Muscle layer of colon (tissue), 2 donors: ENCODE results near the gene CELA2A.
"Not testable (repeated sequence)": the region's sequence is repeated elsewhere in the genome, so short reads cannot be mapped to it uniquely, and the experiment has no call there.

Source experiments
- H3K27ac ChIP-seq: one replicate; pipeline ENCODE4 v1.7.0; 2013; ENCODE audit warnings: low read depth, mild to moderate bottlenecking, low read length, moderate library complexity
- H3K27me3 ChIP-seq, 2 donors: one replicate each; pipeline ENCODE4 v1.7.0; 2013; ENCODE audit warnings: low read length in 2 of 2, mild to moderate bottlenecking in 2 of 2; ENCODE audit not compliant: insufficient read depth in 2 of 2, control insufficient read depth in 1 of 2
- H3K36me3 ChIP-seq: one replicate; pipeline ENCODE4 v1.7.0; 2013; ENCODE audit warnings: mild to moderate bottlenecking, low read length; ENCODE audit not compliant: insufficient read depth
- H3K4me1 ChIP-seq: one replicate; pipeline ENCODE4 v1.7.0; 2013; ENCODE audit warnings: mild to moderate bottlenecking, low read length; ENCODE audit not compliant: insufficient read depth
- H3K4me3 ChIP-seq, 2 donors: one replicate each; pipeline ENCODE4 v1.7.0; 2013; ENCODE audit warnings: low read length in 2 of 2, low read depth in 1 of 2, mild to moderate bottlenecking in 1 of 2, moderate library complexity in 1 of 2
- H3K9ac ChIP-seq: one replicate; pipeline ENCODE4 v1.7.0; 2013; ENCODE audit warnings: low read length
- H3K9me3 ChIP-seq: one replicate; pipeline ENCODE4 v1.7.0; 2013; ENCODE audit warnings: mild to moderate bottlenecking, low read length
- donor health status: abdominal sarcoma.
- donor health status: Adenocarcinoma of cecum.

Gene CELA2A

DNA sequence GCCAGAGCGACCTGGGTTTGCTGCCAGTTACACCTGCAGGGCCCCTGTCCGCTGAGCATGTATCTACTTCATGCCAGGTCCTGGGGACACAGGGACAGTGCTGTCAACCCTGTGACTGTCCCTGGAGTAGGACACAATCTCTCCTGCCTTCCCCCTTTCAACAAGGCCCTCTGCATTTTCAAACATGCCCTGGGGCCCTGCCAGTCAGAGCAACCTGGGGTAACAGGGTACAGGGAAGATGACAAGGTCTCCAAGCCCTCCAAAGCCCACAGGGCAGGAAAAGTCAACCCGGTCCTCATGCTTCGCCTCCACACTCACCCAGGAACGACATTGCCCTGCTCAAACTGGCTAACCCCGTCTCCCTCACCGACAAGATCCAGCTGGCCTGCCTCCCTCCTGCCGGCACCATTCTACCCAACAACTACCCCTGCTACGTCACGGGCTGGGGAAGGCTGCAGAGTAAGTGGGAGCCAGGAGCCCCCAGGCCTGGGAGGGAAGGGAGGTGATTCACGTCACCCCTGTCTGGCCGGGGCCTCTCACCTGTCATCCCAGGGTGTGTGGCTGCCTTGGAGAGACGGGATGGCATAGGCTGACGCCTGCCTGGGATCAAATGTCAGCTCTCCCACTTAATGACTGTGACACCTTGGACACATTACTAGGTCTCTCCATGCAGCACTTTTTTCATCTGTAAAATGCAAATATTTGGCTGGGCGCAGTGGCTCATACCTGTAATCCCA, 6.7 kb downstream of the CELA2A start:
- not testable (repeated sequence) for H3K9ac ChIP-seq, H3K27me3 ChIP-seq, H3K27ac ChIP-seq, H3K4me1 ChIP-seq, H3K9me3 ChIP-seq, H3K36me3 ChIP-seq, H3K4me3 ChIP-seq

DNA sequence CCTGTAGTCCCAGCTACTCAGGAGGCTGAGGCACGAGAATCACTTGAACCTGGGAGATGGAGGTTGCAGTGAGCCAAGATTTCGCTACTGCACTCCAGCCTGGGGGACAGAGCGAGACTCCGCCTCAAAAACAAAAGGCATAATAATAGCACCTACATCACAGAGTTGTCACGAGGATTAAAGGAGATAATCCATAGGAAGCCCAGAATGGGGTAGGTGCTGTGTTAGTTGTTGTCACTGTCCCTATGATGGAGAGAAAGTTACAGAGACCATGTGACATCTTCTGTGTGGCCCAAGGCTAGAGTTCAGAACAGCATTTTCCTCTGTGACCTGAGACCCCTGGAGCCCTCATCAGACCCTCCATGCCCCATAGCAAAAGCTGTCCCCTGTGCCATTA, 7.4 kb downstream of the CELA2A start:
- not testable (repeated sequence) for H3K27ac ChIP-seq, H3K36me3 ChIP-seq, H3K4me3 ChIP-seq, H3K9me3 ChIP-seq, H3K4me1 ChIP-seq, H3K27me3 ChIP-seq, H3K9ac ChIP-seq

DNA sequence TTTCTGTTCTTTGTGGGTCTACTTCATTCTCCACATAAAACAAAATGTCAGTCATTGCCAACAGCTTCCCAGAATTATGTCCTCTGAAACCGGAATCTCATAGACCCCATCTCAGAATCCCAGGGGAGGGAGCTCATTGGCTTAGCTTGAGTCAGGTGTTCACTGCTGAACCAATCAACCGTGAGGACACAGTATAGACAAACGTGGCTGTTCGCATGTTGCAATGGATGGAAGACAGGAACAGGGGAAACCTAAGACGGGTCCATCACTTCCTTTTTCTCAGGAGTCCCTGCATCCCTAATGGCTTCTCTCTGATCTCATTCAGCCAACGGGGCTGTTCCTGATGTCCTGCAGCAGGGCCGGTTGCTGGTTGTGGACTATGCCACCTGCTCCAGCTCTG, 9.1 kb downstream of the CELA2A start:
- H3K27ac ChIP-seq = no peak overlapping the region

DNA sequence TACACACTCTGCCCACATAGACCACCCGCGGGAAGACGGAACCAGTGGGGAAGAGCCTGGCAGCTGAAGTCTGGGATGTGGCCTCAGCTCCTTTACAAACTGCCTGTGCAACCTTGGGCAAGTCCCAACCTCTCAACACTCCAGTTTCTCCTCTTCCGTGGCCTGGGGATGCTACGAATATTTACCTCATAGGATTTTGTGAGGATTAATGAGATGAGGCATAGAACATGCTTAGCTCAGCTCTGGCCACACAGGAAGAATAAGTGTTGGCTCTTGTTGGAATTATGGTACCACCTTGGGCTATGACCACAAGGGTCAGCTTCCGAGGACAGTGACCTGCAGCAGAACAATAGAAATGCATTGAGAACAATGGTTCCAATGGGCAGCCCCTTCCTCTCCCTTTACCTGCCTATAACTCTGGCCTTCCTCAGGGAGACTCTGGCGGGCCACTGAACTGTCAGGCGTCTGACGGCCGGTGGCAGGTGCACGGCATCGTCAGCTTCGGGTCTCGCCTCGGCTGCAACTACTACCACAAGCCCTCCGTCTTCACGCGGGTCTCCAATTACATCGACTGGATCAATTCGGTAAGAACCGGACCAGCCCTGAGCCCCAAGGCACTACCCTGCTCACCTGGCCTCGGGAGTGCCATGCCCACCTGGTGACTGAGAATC, 10.6 kb downstream of the CELA2A start:
- H3K9me3 ChIP-seq, H3K27me3 ChIP-seq, H3K9ac ChIP-seq, H3K27ac ChIP-seq, H3K4me3 ChIP-seq, H3K4me1 ChIP-seq, H3K36me3 ChIP-seq: not testable (repeated sequence)

More for the DNA sequence above, 9.1 kb downstream of the CELA2A start:
- Histone ChIP-seq H3K4me3 (no peak overlapping the region), H3K36me3 (no peaks in the 10 kb centered on the region), H3K27me3 (no peaks in the 10 kb centered on the region), H3K4me1 (no peaks in the 10 kb centered on the region), H3K9me3 (no peaks in the 10 kb centered on the region), H3K9ac (no peak overlapping the region)

DNA sequence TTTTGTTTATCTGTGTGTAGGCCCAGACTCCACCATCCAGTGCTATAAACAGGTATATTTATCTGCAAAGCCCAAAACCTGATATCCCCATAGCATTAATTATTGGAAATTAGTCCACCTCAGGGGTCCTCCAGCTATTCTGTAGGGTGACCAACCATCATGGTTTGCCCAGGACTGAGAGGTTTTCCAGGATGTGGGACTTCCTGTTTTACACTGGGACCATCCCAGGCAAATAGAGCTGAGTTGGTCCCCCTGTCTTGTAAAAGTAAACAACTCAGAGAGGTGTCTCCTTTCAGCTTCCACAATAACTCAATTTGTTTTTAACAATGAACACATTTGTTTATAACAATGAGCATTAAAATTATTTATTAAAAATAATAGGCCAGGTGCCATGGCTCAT, 11.6 kb downstream of the CELA2A start:
- Histone ChIP-seq H3K9me3 (no peaks in the 10 kb centered on the region), H3K9ac (no peak overlapping the region), H3K4me1 (no peaks in the 10 kb centered on the region), H3K4me3 (no peak overlapping the region), H3K27ac (no peak overlapping the region), H3K36me3 (no peaks in the 10 kb centered on the region), H3K27me3 (no peaks in the 10 kb centered on the region)

DNA sequence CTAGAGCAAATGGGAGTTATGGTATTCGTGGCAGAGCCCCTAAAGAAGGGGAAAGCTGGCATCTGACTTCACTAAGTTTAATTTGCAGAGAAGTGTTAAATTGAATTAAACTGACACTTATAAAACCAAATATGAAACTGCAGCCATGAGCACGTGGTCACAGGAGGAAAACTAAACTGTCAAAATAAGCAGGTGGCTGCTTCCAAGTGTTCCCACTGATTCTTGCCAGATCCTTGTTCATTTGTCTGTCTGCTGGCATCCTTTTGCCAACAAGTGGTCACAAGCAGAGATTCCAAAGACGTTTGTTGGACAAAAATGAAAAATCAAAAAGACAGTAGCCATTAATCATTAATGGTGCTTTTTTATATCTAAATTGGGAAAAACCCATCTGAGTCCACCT, 12.8 kb downstream of the CELA2A start:
- H3K4me1 ChIP-seq = no peaks in the 10 kb centered on the region
- no peak overlapping the region for H3K27ac ChIP-seq
- H3K9ac ChIP-seq = no peak overlapping the region
- H3K36me3 ChIP-seq = no peaks in the 10 kb centered on the region
- no peaks in the 10 kb centered on the region for H3K27me3 ChIP-seq
- no peaks in the 10 kb centered on the region for H3K9me3 ChIP-seq
- H3K4me3 ChIP-seq = no peak overlapping the region

DNA sequence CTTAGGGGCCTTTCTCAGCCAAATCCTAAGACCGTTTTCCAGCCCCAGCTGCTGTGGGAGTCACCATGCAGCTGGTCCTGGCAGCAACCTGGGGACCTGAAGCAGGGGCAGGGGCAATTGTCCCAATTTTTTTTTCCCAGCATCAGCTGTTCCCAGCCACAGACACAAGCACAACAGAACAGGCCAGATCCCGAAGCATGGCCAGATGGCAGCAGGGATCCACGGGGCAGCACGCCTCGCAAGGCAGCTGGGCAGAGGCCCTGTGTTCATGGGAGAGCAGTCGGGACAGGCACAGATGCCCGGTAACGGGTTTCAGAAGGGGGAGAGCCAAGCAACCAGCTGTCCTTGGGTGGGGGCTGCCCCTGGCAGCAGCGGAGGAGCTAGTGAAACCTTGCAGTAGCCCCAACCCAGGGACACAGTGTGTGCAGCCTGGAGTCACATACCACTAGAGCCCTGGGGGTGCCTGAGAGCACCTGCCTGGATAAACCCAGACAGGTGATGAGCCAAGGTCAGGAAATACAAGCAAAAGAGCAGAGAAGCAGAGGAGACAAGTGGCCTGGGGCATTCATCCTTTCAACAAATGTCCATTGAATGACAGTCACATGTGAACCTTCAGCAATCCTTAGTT, 13.4 kb downstream of the CELA2A start:
- H3K36me3 ChIP-seq, H3K27me3 ChIP-seq, H3K4me1 ChIP-seq, H3K9ac ChIP-seq, H3K9me3 ChIP-seq, H3K4me3 ChIP-seq, H3K27ac ChIP-seq: not testable (repeated sequence)

DNA sequence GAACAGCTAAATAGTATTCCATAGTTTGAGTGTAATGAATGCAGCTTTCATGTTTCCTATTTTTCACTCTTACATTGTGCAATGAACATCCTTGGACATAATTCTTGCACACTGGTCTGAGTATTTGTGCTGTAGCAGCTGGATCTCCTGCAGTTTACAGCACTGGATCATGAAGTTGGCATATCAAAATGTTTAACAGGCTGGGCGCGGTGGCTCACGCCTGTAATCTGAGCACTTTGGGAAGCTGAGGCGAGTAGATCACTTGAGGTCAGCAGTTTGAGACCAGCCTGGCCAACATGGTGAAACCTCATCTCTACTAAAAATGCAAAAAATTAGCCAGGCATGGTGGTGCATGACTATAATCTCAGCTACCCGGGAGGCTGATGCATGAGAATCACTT, 14.5 kb downstream of the CELA2A start:
- not testable (repeated sequence) for H3K4me1 ChIP-seq, H3K27me3 ChIP-seq, H3K9ac ChIP-seq, H3K27ac ChIP-seq, H3K36me3 ChIP-seq, H3K4me3 ChIP-seq, H3K9me3 ChIP-seq

DNA sequence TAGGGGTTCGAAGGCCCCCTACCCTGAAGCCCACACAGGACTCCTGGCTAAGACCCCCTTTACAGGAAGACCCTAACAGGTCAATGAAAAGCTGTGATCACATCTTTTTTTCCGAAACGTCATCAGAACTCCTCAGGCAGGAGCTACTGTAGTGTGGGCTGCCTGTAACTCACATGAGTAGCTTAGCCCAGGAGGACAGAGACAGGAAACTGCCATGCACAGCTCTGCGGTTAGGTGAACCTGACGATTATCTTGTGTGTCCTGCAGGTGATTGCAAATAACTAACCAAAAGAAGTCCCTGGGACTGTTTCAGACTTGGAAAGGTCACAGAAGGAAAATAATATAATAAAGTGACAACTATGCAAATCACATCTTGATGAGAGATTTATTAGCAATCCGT, 15.2 kb downstream of the CELA2A start:
- H3K4me3 ChIP-seq, H3K36me3 ChIP-seq, H3K9me3 ChIP-seq, H3K27ac ChIP-seq, H3K9ac ChIP-seq, H3K27me3 ChIP-seq, H3K4me1 ChIP-seq: not testable (repeated sequence)

DNA sequence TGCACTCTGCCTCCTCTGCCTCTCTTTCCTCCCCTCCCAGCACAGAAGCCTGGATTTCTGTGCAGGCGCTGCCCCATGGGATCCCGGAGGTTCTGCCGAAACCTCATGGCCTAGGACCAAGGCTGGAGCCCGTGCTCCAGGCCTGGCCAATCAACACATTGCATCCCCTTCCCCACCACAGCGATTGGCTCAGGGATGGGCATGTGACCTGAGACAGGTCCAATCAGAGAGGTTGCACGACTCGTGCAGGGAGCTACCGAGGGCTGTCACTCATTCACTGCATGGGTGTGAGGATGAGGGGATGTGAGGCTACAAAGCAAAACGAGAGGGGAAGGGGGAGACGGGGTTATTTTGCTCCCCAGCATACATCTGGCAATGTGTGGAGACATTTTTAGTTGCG, 16.1 kb downstream of the CELA2A start:
- no peak overlapping the region for H3K9ac ChIP-seq
- H3K36me3 ChIP-seq = no peaks in the 10 kb centered on the region
- no peak overlapping the region for H3K4me3 ChIP-seq
- H3K9me3 ChIP-seq = no peaks in the 10 kb centered on the region
- H3K4me1 ChIP-seq = no peaks in the 10 kb centered on the region
- H3K27ac ChIP-seq = no peak overlapping the region
- no peaks in the 10 kb centered on the region for H3K27me3 ChIP-seq

DNA sequence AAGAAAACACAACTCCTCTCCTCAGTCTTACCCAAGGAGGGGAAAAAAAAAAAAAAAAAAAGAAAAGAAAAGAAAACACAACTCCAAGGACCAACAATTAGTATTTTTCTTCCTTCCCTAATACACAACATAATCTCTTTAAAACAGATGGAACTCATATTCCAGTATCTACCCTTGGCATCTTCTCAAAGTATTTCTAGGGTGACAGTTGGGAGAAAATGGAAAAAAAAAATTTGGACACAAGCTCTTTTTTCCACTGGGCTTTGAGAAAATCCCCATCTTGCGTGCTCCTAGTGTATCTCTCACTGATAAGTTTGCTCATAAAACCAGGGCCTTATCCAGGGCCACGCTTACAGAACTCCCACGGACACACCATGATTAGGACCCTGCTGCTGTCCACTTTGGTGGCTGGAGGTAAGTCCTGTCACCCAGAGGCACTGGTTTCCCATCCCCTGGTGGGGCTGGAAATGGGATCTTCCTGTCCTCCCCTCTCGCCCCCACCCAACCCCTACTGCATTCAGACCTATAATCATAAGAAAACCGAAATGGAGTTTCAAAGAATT, 19.3 kb downstream of the CELA2A start, which contains the start of gene CELA2B:
Gene CELA2B, plus strand, starts transcription at position 353 of the 563 bp plus-strand sequence. Its CDS starts 22 bp downstream, at position 375.
- Histone ChIP-seq H3K36me3 (no peaks in the 10 kb centered on the region), H3K27me3 (no peaks in the 10 kb centered on the region), H3K4me1 (no peaks in the 10 kb centered on the region), H3K9me3 (no peaks in the 10 kb centered on the region), H3K27ac (no peak within 1 kb of the TSS), H3K9ac (no peak within 1 kb of the TSS), H3K4me3 (no peak within 1 kb of the TSS)
